Stromal cell of bone marrow (primary cell): ENCODE measurements around the gene NLK.
"Not testable (repeated sequence)": the region's sequence is repeated elsewhere in the genome, so short reads cannot be mapped to it uniquely, and the experiment has no call there.

ENCODE experiments used
- DNase-seq: peaks from one replicate; pipeline ENCODE4 v3.0.0-alpha.2; 2012; ENCODE audit warnings: low read depth

The NLK gene

GRCh38 chr17:28159004-28159403 is 116.5 kb downstream of the NLK start:
- DNase-seq, result no peak

- no peak for DNase-seq
Observed at GRCh38 chr17:28159924-28160323, 117.4 kb downstream of the NLK start.

GRCh38 chr17:28160610-28161009 is 118.1 kb downstream of the NLK start:
- DNase-seq, result no peak

- DNase-seq, result no peak
Observed at GRCh38 chr17:28161311-28161710, 118.8 kb downstream of the NLK start.

- DNase-seq, result no peak
Observed at GRCh38 chr17:28166478-28166877, 124.0 kb downstream of the NLK start.

- no peak for DNase-seq
Observed at GRCh38 chr17:28169621-28170349, 127.3 kb downstream of the NLK start.

- DNase-seq, result no peak
Observed at GRCh38 chr17:28170771-28171170, 128.3 kb downstream of the NLK start.

- no peak for DNase-seq
Observed at GRCh38 chr17:28173031-28173561, 130.6 kb downstream of the NLK start.

GRCh38 chr17:28173801-28174200 is 131.3 kb downstream of the NLK start:
- no peak for DNase-seq

GRCh38 chr17:28174352-28175046 is 132.0 kb downstream of the NLK start:
- no peak for DNase-seq

- no peak for DNase-seq
Observed at GRCh38 chr17:28177351-28177750, 134.9 kb downstream of the NLK start.

GRCh38 chr17:28178800-28179199 is 136.3 kb downstream of the NLK start:
- no peak for DNase-seq

- no peak for DNase-seq
Observed at GRCh38 chr17:28180449-28180848, 138.0 kb downstream of the NLK start.

GRCh38 chr17:28181568-28181967 is 139.1 kb downstream of the NLK start:
- DNase-seq, result no peak

GRCh38 chr17:28182559-28182958 is 140.1 kb downstream of the NLK start:
- DNase-seq, result no peak

GRCh38 chr17:28185658-28186057 is 143.2 kb downstream of the NLK start:
- no peak for DNase-seq

- DNase-seq, result not testable (repeated sequence)
Observed at GRCh38 chr17:28186472-28186871, 144.0 kb downstream of the NLK start.

- no peak for DNase-seq
Observed at GRCh38 chr17:28187931-28188330, 145.5 kb downstream of the NLK start.

GRCh38 chr17:28188841-28189263 is 146.4 kb downstream of the NLK start:
- no peak for DNase-seq

GRCh38 chr17:28189667-28190066 is 147.2 kb downstream of the NLK start:
- DNase-seq, result no peak

- no peak for DNase-seq
Observed at GRCh38 chr17:28191018-28191417, 148.5 kb downstream of the NLK start.

- DNase-seq, result no peak
Observed at GRCh38 chr17:28193241-28193640, 150.8 kb downstream of the NLK start.

GRCh38 chr17:28194382-28194781 is 151.9 kb downstream of the NLK start:
- DNase-seq, result no peak
